K562 (cell line): ENCODE measurements around the gene MGAT4D. TPM values are rescaled to one million over a fixed set of nuclear protein-coding genes. Genes with fewer than 3 reads are reported as not detected.

Source experiments
- CEBPG ChIP-seq, 3 experiments: fragments of 200-800 bp in 1 of 3; sonication (Bioruptor generic) in 1 of 3; sonication (generic) in 1 of 3; formaldehyde crosslinking in 1 of 3; IDR thresholded peaks in 2 of 3; conservative IDR thresholded peaks in 1 of 3; 2 replicates each; pipeline versions ENCODE4 v1.6.1 to v1.8.0; 2016 to 2022; ENCODE audit warnings: missing compliant biosample characterization in 2 of 3, missing genetic modification characterization in 2 of 3, mild to moderate bottlenecking in 1 of 3, missing genetic modification reagents in 1 of 3
- FOXJ3 ChIP-seq: sonication (generic); formaldehyde crosslinking; IDR thresholded peaks from 2 replicates; pipeline ENCODE4 v1.4.0; 2020; ENCODE audit warnings: mild to moderate bottlenecking, missing genetic modification reagents
- MLLT1 ChIP-seq, 2 experiments: fragments of 450-650 bp; IDR thresholded peaks; 2 replicates each; pipeline ENCODE4 v1.6.1; 2016
- MTA1 ChIP-seq: fragments of 450-650 bp; IDR thresholded peaks from 2 replicates; pipeline ENCODE4 v1.6.1; 2017; ENCODE audit warnings: borderline replicate concordance
- MXI1 ChIP-seq: IDR thresholded peaks from 2 replicates; pipeline ENCODE4 v1.6.1; 2011; ENCODE audit warnings: low read depth, mild to moderate bottlenecking, improper control_type of control experiment, low read length
- PBX2 ChIP-seq, 2 experiments: IDR thresholded peaks in 1 of 2; conservative IDR thresholded peaks in 1 of 2; 2 replicates each; pipeline ENCODE4 v1.6.1; 2016; ENCODE audit warnings: low read depth in 2 of 2, mild to moderate bottlenecking in 1 of 2, missing compliant biosample characterization in 1 of 2, missing genetic modification characterization in 1 of 2, moderate library complexity in 1 of 2
- TRIM28 ChIP-seq: fragments of 450-650 bp; IDR thresholded peaks from 2 replicates; pipeline ENCODE4 v1.6.1; 2017
- XRCC3 ChIP-seq: fragments of 450-650 bp; IDR thresholded peaks from 2 replicates; pipeline ENCODE4 v1.6.1; 2017; ENCODE audit warnings: mild to moderate bottlenecking, moderate library complexity
- ZNF143 ChIP-seq: sonication (generic); formaldehyde crosslinking; IDR thresholded peaks from 2 replicates; pipeline ENCODE4 v1.9.0; 2022; ENCODE audit warnings: mild to moderate bottlenecking, missing genetic modification reagents
- ZNF224 ChIP-seq: sonication (generic); formaldehyde crosslinking; IDR thresholded peaks from 2 replicates; pipeline ENCODE4 v1.8.0; 2022; ENCODE audit warnings: mild to moderate bottlenecking, missing genetic modification reagents
- ZNF395 ChIP-seq: fragments of 200-800 bp; sonication (Bioruptor generic); IDR thresholded peaks from 2 replicates; pipeline ENCODE4 v1.6.1; 2017; ENCODE audit warnings: missing genetic modification characterization, missing compliant biosample characterization
- ZNF583 ChIP-seq: fragments of 250-450 bp; sonication (Bioruptor Pico); IDR thresholded peaks from 2 replicates; pipeline ENCODE4 v1.4.0; 2020
- ZNF75A ChIP-seq: fragments of 450-650 bp; formaldehyde crosslinking; IDR thresholded peaks from 2 replicates; pipeline ENCODE4 v1.4.0; 2020; ENCODE audit warnings: mild to moderate bottlenecking
- ZNF76 ChIP-seq: fragments of 250-450 bp; sonication (Bioruptor Pico); IDR thresholded peaks from 2 replicates; pipeline ENCODE4 v1.4.0; 2020; ENCODE audit warnings: mild to moderate bottlenecking, moderate library complexity, borderline replicate concordance
- polyA plus RNA-seq, 8 experiments: library from polyadenylated mRNA; depleted of rRNA in 4 of 8; stranded (reverse) in 5 of 8; unstranded in 3 of 8; fragments of >200 nt; fragmentation: Nextera tagmentation in 2 of 8; fragmentation: Illumina TruSeq in 1 of 8; extraction: Ambion mirVana in 2 of 8; extraction: Trizol in 1 of 8; gene quantifications; 2 replicates each; pipeline versions ENCODE4 v1.2.1 to v1.2.3, GENCODE V29; 2011 to 2014; ENCODE audit warnings: inconsistent platforms in 1 of 8, missing spikeins in 1 of 8
- total RNA-seq, 7 experiments: library from RNA; depleted of rRNA in 6 of 7; stranded (reverse); fragments of >200 nt in 6 of 7; fragmentation: Illumina TruSeq in 2 of 7; extraction: Trizol in 2 of 7; gene quantifications; 2 replicates each; pipeline versions ENCODE4 v1.2.1 to v1.2.3, GENCODE V29; 2011 to 2021; ENCODE audit warnings: low replicate concordance in 1 of 7

Gene MGAT4D
- total and polyA plus RNA-seq, 9 of the 15 experiments (the other 6 are each of a cell fraction or from before 2014, with no cell fraction given), result not detected

GRCh38 chr4:140529434-140529833 lies 31.3 kb upstream of the MGAT4D start (continued):
- TF ChIP-seq TRIM28 (peak; percentile 59; the same call in 1 of the 2 replicates), XRCC3 (no peak), CEBPG (CRISPR knock-in tag; IDR thresholded peaks at IDR 0.05) (no peak), CEBPG (tag; conservative IDR thresholded peaks at IDR 0.05 in 1 of 2, IDR thresholded peaks at IDR 0.05 in 1 of 2) (no peak), MTA1 (peak; percentile 74; the same call in 1 of the 2 replicates), ZNF143 (no peak), MXI1 (no peak), MLLT1 (IDR thresholded peaks at IDR 0.05) (peak; percentile 46 to 64; a peak in 1 of 4 replicates), ZNF395 (CRISPR knock-in tag) (no peak), ZNF76 (CRISPR knock-in tag) (no peak), ZNF75A (no peak), ZNF583 (no peak), PBX2 (CRISPR knock-in tag; IDR thresholded peaks at IDR 0.05; ENCODE audit: low read depth) (no peak), PBX2 (tag; conservative IDR thresholded peaks at IDR 0.05; ENCODE audit: low read depth) (peak; percentile 42; the same call in 1 of the 2 replicates), ZNF224 (CRISPR knock-in tag) (no peak), FOXJ3 (CRISPR knock-in tag) (no peak)
